Prostate gland (tissue), 2 donors: ENCODE data around the gene LAMA2.

Experiments used
- CTCF ChIP-seq, 4 experiments: fragments of 200-600 bp in 2 of 4; fragments of 450-650 bp in 2 of 4; sonication (generic) in 2 of 4; IDR thresholded peaks; 1 replicate in 3 of 4; 2 replicates in 1 of 4; pipeline ENCODE4 v1.5.1; 2016 to 2019; ENCODE audit warnings: antibody characterized with exemption in 4 of 4, mild to moderate bottlenecking in 2 of 4, moderate library complexity in 2 of 4
- POLR2A ChIP-seq: fragments of 450-650 bp; IDR thresholded peaks from one replicate; pipeline ENCODE4 v1.6.1; 2016; ENCODE audit warnings: antibody characterized with exemption, mild to moderate bottlenecking
- POLR2AphosphoS5 ChIP-seq: sonication (generic); formaldehyde crosslinking; IDR thresholded peaks from one replicate; pipeline ENCODE4 v1.6.1; 2017; ENCODE audit warnings: antibody characterized with exemption

GRCh38 chr6:129105793-129106192 is 222.9 kb downstream of the LAMA2 start:
- TF ChIP-seq CTCF (IDR thresholded peaks at IDR 0.05), result no peak
- TF ChIP-seq POLR2A, result no peak
- no peak for TF ChIP-seq POLR2AphosphoS5
